ENCODE results near the gene PZP.

The PZP gene

GRCh38 chr12:9123781-9124382 is 84.3 kb downstream of the PZP start:
- DNase-seq = no peak

GRCh38 chr12:9122091-9122609 is 86.0 kb downstream of the PZP start:
- no peak for DNase-seq

- DNase-seq = no peak
Observed at GRCh38 chr12:9120487-9121184, 87.6 kb downstream of the PZP start.

GRCh38 chr12:9118158-9118557 is 90.0 kb downstream of the PZP start:
- DNase-seq = no peak

GRCh38 chr12:9115731-9116559 is 92.2 kb downstream of the PZP start, which contains the start of gene A2M:
Gene A2M, minus strand, starts transcription at chr12:9115919. Its CDS starts 70 bp downstream, at chr12:9115849.
- DNase-seq = no peak

GRCh38 chr12:9114946-9115345 is 93.2 kb downstream of the PZP start:
- DNase-seq = no peak

GRCh38 chr12:9113987-9114309 is 94.2 kb downstream of the PZP start:
- no peak for DNase-seq

- DNase-seq = no peak
Observed at GRCh38 chr12:9113296-9113986, 94.8 kb downstream of the PZP start.

GRCh38 chr12:9112076-9112853 is 95.9 kb downstream of the PZP start:
- DNase-seq = no peak

- DNase-seq = no peak
Observed at GRCh38 chr12:9111525-9111924, 96.7 kb downstream of the PZP start.

- no peak for DNase-seq
Observed at GRCh38 chr12:9109737-9110491, 98.3 kb downstream of the PZP start.

GRCh38 chr12:9109213-9109522 is 99.0 kb downstream of the PZP start:
- DNase-seq = no peak

- no peak for DNase-seq
Observed at GRCh38 chr12:9108504-9109212, 99.5 kb downstream of the PZP start.

- DNase-seq = no peak
Observed at GRCh38 chr12:9107542-9107873, 100.7 kb downstream of the PZP start.

- DNase-seq = no peak
Observed at GRCh38 chr12:9106610-9107541, 101.3 kb downstream of the PZP start.

GRCh38 chr12:9106067-9106466 is 102.1 kb downstream of the PZP start:
- DNase-seq = no peak

- DNase-seq = no peak
Observed at GRCh38 chr12:9104767-9105423, 103.3 kb downstream of the PZP start.

GRCh38 chr12:9104087-9104486 is 104.1 kb downstream of the PZP start:
- no peak for DNase-seq

GRCh38 chr12:9103050-9103849 is 104.9 kb downstream of the PZP start:
- no peak for DNase-seq

Measured in activated CD8-positive, alpha-beta memory T cell treated with anti-CD3 and anti-CD28 coated beads for 24 hours (primary cell).